GM19351 (cell line): ENCODE measurements around the gene ASB2.

Source experiments
- ATAC-seq: cut with Tn5 transposase; IDR thresholded peaks from one replicate; pipeline ENCODE4 v1.9.1; 2021; ENCODE audit warnings: mild to moderate bottlenecking, moderate library complexity; ENCODE audit not compliant: unreplicated experiment

The ASB2 gene

GRCh38 chr14:93962701-93963601 is 13.4 kb downstream of the ASB2 start:
- ATAC-seq = peak; percentile 54

GRCh38 chr14:93961620-93962019 is 14.8 kb downstream of the ASB2 start:
- no peak for ATAC-seq

GRCh38 chr14:93960774-93961438 is 15.5 kb downstream of the ASB2 start:
- no peak for ATAC-seq

GRCh38 chr14:93960108-93960475 is 16.3 kb downstream of the ASB2 start:
- no peak for ATAC-seq

- ATAC-seq = peak; percentile 64
Observed at GRCh38 chr14:93959239-93960107, 16.9 kb downstream of the ASB2 start.

- ATAC-seq = no peak
Observed at GRCh38 chr14:93958567-93959238, 17.7 kb downstream of the ASB2 start.

GRCh38 chr14:93957751-93958566 is 18.4 kb downstream of the ASB2 start:
- ATAC-seq = no peak

- no peak for ATAC-seq
Observed at GRCh38 chr14:93957333-93957710, 19.0 kb downstream of the ASB2 start.

- no peak for ATAC-seq
Observed at GRCh38 chr14:93956514-93957332, 19.6 kb downstream of the ASB2 start.

- no peak for ATAC-seq
Observed at GRCh38 chr14:93955850-93956481, 20.4 kb downstream of the ASB2 start.

GRCh38 chr14:93954900-93955849 is 21.2 kb downstream of the ASB2 start:
- ATAC-seq = peak; percentile 37

- no peak for ATAC-seq
Observed at GRCh38 chr14:93954516-93954830, 21.9 kb downstream of the ASB2 start.

GRCh38 chr14:93953739-93954515 is 22.4 kb downstream of the ASB2 start:
- no peak for ATAC-seq

- ATAC-seq = no peak
Observed at GRCh38 chr14:93953263-93953662, 23.1 kb downstream of the ASB2 start.

- no peak for ATAC-seq
Observed at GRCh38 chr14:93952829-93953228, 23.5 kb downstream of the ASB2 start.

- ATAC-seq = no peak
Observed at GRCh38 chr14:93951635-93952540, 24.5 kb downstream of the ASB2 start.
